C4-2B (cell line): ENCODE results near the gene SUV39H1.
A peak's percentile ranks its signal among the peaks of the same experiment; 100 is the strongest.

Source experiments
- H3K27ac ChIP-seq: fragments of 450-650 bp; 2 replicates; pipeline ENCODE4 v1.5.1; 2017
- ZFX ChIP-seq: fragments of 450-650 bp; IDR thresholded peaks from 2 replicates; pipeline ENCODE4 v1.6.1; 2017
- TF ChIP-seq, protein P1 (sequence below): fragments of 450-650 bp; conservative IDR thresholded peaks from 2 replicates; pipeline ENCODE4 v1.5.1; 2017; ENCODE audit warnings: mild to moderate bottlenecking

SUV39H1 gene

DNA sequence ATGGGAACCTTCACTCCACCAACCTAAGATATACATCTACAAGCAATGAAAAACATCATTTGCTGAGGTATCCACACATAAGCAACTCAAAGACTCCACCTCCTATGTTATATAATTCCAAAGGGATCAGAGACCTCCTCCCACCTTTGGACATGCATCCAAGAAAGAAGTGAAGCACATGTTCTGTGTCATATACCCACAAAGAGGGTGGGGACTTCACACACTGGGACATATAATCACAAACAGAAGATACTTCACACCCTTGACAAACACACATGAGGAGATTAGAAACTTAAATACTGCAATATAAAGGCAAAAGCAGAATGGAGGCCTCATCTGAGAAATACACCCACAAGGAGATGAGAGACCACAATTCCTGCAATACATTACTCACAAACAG is 25.4 kb downstream of the SUV39H1 start:
- H3K27ac ChIP-seq, result no peak overlapping the region
- TF ChIP-seq, protein P1, sequence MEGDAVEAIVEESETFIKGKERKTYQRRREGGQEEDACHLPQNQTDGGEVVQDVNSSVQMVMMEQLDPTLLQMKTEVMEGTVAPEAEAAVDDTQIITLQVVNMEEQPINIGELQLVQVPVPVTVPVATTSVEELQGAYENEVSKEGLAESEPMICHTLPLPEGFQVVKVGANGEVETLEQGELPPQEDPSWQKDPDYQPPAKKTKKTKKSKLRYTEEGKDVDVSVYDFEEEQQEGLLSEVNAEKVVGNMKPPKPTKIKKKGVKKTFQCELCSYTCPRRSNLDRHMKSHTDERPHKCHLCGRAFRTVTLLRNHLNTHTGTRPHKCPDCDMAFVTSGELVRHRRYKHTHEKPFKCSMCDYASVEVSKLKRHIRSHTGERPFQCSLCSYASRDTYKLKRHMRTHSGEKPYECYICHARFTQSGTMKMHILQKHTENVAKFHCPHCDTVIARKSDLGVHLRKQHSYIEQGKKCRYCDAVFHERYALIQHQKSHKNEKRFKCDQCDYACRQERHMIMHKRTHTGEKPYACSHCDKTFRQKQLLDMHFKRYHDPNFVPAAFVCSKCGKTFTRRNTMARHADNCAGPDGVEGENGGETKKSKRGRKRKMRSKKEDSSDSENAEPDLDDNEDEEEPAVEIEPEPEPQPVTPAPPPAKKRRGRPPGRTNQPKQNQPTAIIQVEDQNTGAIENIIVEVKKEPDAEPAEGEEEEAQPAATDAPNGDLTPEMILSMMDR, result no peak
- TF ChIP-seq ZFX, result no peak

DNA sequence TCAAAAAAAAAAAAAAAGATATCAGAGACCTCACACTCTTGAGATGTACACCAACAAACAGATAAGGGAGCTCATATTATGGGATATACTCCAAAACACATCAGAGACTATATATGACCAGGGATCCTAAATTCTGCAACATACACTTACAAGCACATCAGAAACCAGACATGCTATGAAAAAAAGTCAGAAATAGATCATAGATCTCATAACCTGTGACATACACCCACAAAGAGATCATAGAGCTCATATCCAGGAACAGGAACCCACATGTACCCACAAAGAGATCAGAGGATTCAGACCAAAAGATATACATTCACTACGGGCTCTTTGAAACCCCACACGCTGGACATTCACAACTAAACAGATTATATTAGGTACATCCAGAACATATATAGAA is 30.1 kb downstream of the SUV39H1 start:
- TF ChIP-seq, protein P1, result no peak
- TF ChIP-seq ZFX, result no peak

DNA sequence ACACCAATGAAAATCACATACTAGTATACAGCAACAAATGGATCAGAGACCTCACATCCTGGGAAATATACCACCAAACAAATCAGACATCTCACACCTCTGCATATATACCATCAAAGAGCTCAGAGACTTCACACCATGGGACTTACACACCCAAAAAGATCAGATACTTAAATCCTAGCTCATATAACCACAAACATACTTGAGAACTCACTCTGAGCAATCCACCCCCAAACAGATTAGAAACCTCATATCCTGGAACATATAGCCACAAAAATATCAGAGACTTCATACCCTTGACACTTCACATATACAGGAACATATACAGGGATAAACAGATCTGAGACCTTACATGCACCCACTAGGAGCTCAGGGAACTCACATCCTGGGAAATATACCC is 32.1 kb downstream of the SUV39H1 start:
- no peak overlapping the region for H3K27ac ChIP-seq
- TF ChIP-seq, protein P1, result no peak
- TF ChIP-seq ZFX, result no peak

More for the DNA sequence above, 30.1 kb downstream of the SUV39H1 start:
- no peak overlapping the region for H3K27ac ChIP-seq

DNA sequence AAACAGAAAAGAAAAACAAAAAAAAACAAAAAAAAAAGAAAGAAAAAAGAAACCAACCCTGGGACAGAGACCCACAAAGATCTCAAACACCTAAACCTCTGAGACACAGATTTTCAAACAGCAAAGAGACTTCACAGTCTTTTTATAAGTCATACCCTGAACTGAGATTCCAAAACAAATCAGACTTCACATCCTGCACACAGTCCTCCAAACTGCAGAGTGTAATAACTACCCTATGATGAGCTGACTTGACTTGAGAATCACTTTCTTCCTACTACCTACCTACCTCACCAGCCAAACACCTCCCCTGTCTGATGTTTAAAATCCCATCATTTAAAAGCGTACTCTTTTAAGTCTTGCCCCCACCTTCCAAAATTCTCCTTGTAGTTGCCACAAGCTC is 39.8 kb downstream of the SUV39H1 start:
- TF ChIP-seq, protein P1, result no peak
- TF ChIP-seq ZFX, result no peak
- H3K27ac ChIP-seq, result peak overlapping the region; percentile 88; the same call in 1 of the 2 replicates

DNA sequence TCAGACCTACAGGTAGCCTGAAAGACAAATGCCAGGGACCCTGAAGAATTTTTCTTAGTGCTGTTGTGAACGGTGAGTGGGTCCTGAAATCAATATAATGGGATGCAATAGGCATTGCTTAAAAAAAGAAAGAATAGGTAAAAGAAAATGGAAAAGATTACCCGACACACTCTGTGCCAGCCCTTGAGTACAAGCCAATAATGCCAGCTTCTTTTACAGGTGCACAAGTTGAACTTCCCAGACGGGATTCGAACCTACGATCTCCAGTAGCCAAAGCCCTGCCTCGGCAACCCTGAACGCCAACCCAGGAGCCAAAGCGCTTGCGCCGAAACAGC is 40.3 kb downstream of the SUV39H1 start:
- peak overlapping the region; percentile 88 for H3K27ac ChIP-seq
- no peak for TF ChIP-seq ZFX

DNA sequence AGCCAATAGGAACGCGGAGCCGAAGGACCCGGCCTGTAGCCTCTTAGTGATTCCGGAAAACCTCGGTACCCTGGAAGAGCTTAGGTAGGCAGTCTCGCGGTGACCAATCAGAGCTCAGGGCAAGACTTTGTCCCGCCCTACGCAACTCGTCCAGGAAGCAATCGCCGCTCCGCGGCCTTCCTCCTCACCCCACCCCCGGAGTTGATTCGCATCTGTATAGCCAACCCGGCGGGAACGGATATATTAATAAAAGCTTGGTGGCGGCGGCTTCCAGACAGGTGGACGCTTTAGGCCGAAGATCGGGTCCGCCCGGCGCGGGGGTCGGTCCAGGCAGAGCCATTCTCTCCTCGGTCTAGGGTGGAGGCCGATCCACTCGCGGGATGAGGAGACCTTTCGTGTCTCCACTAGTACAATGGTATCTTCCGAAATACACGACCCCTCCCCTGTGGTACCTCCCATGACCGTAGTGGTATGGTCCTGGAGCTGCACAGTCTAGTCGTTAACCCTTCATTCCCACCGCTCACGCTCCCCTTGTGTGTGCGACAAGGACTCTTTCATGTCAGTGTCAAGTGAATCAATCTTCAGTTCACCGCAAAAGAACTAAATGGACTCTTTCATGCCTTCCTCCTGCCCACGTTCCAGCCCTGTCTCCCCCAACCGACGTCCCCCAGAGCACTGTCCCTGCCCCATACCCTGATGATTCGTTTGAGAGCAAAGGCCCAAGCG is 40.8 kb downstream of the SUV39H1 start:
- peak; percentile 30; the same call in 1 of the 2 replicates for TF ChIP-seq ZFX
- TF ChIP-seq, protein P1, result no peak
- peak overlapping the region; percentile 88 for H3K27ac ChIP-seq

DNA sequence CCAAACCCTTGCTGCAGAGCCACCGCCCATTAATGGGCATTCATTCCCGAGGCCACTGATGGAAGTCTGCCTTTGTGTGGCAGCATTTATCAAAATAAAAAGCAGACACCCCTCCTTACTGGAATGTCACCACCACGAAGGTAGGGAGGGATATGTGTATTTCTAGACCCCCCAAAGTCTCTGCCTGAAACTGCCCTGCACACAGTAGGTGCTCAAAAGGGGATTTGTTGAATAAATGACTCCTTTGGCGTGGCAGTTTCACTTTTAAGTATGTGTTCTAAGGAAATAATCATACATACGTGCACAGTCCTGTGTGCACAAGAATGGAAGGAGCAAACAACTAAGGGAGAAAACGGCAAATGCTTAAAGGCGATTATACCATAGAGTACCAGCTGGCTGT is 41.4 kb downstream of the SUV39H1 start:
- H3K27ac ChIP-seq, result peak overlapping the region; percentile 88
- 0 out of 2 replicates have a peak, but pooled peaks have one; percentile 3 for TF ChIP-seq ZFX
- TF ChIP-seq, protein P1, result no peak

DNA sequence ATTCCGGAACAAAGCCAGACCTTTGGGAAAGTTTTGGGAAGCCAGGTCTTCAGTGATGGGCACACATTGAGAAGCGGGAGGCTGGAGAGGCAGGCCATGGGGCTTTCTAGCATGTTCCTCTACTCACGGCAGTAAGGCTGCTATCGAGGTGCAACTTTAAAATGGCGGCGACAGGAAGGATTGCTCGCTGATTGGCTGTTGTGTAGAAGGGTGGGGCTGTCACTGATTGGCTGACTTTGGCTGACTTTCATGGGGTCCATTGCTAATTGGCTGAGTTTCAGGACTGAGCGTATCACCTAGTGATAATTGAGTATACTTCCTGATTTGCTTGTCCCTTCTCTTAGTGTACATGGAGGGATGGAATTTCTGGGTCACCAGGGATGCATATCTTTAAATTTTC is 45.3 kb downstream of the SUV39H1 start:
- no peak overlapping the region for H3K27ac ChIP-seq
- TF ChIP-seq, protein P1, result no peak
- TF ChIP-seq ZFX, result no peak
